ENCODE results near the gene RABGEF1. TPM values are rescaled to one million over a fixed set of nuclear protein-coding genes. Genes with fewer than 3 reads are reported as not detected.

The RABGEF1 gene
- total and polyA plus RNA-seq, 9 of the 15 experiments (the other 6 are each of a cell fraction or from before 2014, with no cell fraction given): 7.0 to 29.3 (median 20.5) TPM

GRCh38 chr7:66847879-66848790, 107.6 kb downstream of the RABGEF1 start:
- Histone ChIP-seq H3K36me3 (ENCODE audit: control insufficient read depth, insufficient read depth, low read length) (no peaks in the 10 kb centered on the region), H4K20me1 (replicated peaks; ENCODE audit: control insufficient read depth, insufficient read depth, low read length) (no peaks in the 10 kb centered on the region), H3K4me1 (replicated peaks in 1 of 2; ENCODE audit: control insufficient read depth in 2 of 2, insufficient read depth in 2 of 2, low read length in 2 of 2) (peaks cover 9 to 24% of the 10 kb centered on the region in 2 experiments; a peak in 4 of 5 replicates), H2AFZ (ENCODE audit: low read depth, low read length) (no peak overlapping the region), H3K27me3 (ENCODE audit: control insufficient read depth in 2 of 2, insufficient read depth in 2 of 2, low read length in 2 of 2) (no peaks in the 10 kb centered on the region), H3K4me3 (no peak overlapping the region), H3K79me2 (ENCODE audit: control insufficient read depth, insufficient read depth, low read length) (peaks cover 16% of the 10 kb centered on the region), H3K9me3 (replicated peaks; ENCODE audit: control insufficient read depth, insufficient read depth, low read depth, low read length) (no peaks in the 10 kb centered on the region), H3K9me1 (ENCODE audit: control insufficient read depth, insufficient read depth, low read length) (no peaks in the 10 kb centered on the region), H3K4me2 (ENCODE audit: insufficient read depth, low read length) (no peak overlapping the region), H3K27ac (ENCODE audit: extremely low read depth, low read depth, low read length) (peak overlapping the region; percentile 50; the same call in 1 of the 3 replicates), H3K9ac (ENCODE audit: insufficient read depth in 1 of 2, low read depth in 2 of 2, low read length in 2 of 2) (no peak overlapping the region)
- in situ Hi-C loops (cut with MboI) (no loop called here), intact Hi-C loops (cut with micrococcal nuclease) (no loop called here)
- POLR2A ChIA-PET: no interaction called here
- BruUV-seq (replicated peaks): no TSS peak
- CTCF ChIA-PET (ENCODE audit: low intra/inter-chr PET ratio): no interaction called here
- no peak for DNase-seq (ENCODE audit: extremely low read depth in 1 of 4, low spot score in 3 of 4)
- ATAC-seq: no peak
- 71% methylated on average over 9 of the region's 9 CpGs for WGBS (ENCODE audit: insufficient coverage, low coverage, missing lambda C conversion rate)
- peak; percentile 75 for FAIRE-seq
- TF ChIP-seq ZNF395 (CRISPR knock-in tag; IDR thresholded peaks at IDR 0.05) (peak; percentile 94), PTTG1 (tag; IDR thresholded peaks at IDR 0.05; ENCODE audit: low read depth) (peak; percentile 33; the same call in 1 of the 2 replicates), ZNF143 (CRISPR knock-in tag; IDR thresholded peaks at IDR 0.05) (no peak), ERF (CRISPR knock-in tag; IDR thresholded peaks at IDR 0.05) (no peak), NR2C1 (IDR thresholded peaks at IDR 0.05) (no peak), NR2C1 (tag; IDR thresholded peaks at IDR 0.05) (peak; percentile 61; the same call in 1 of the 2 replicates), ZNF354B (CRISPR knock-in tag; IDR thresholded peaks at IDR 0.05) (peak; percentile 38; the same call in 1 of the 2 replicates), ATF3 (IDR thresholded peaks at IDR 0.05) (peak; percentile 81), ATF3 (CRISPR knock-in tag; conservative IDR thresholded peaks at IDR 0.05) (0 out of 2 replicates have a peak, but pooled peaks have one; percentile 17), TEAD1 (CRISPR knock-in tag; IDR thresholded peaks at IDR 0.05) (0 out of 4 replicates have a peak, but pooled peaks of 1 of the 2 experiments have one; percentile 67), GTF2F1 (IDR thresholded peaks at IDR 0.05; ENCODE audit: low read depth, low read length) (no peak), YBX1 (IDR thresholded peaks at IDR 0.05) (no peak), SMARCC2 (IDR thresholded peaks at IDR 0.05; ENCODE audit: low read depth) (no peak), ID3 (CRISPR knock-in tag; IDR thresholded peaks at IDR 0.05) (no peak), ID3 (tag; IDR thresholded peaks at IDR 0.05) (peak; percentile 63; the same call in 1 of the 2 replicates), SAP30 (IDR thresholded peaks at IDR 0.05; ENCODE audit: borderline replicate concordance, insufficient read depth, low read depth, low read length, poor library complexity, severe bottlenecking) (no peak), ATF4 (CRISPR knock-in tag; IDR thresholded peaks at IDR 0.05) (0 out of 2 replicates have a peak, but pooled peaks have one; percentile 41), SMAD3 (CRISPR knock-in tag; conservative IDR thresholded peaks at IDR 0.05) (0 out of 2 replicates have a peak, but pooled peaks have one; percentile 58), ZBED1 (IDR thresholded peaks at IDR 0.05) (no peak)
